ENCODE measurements around the gene OR10V1.

Gene OR10V1

DNA sequence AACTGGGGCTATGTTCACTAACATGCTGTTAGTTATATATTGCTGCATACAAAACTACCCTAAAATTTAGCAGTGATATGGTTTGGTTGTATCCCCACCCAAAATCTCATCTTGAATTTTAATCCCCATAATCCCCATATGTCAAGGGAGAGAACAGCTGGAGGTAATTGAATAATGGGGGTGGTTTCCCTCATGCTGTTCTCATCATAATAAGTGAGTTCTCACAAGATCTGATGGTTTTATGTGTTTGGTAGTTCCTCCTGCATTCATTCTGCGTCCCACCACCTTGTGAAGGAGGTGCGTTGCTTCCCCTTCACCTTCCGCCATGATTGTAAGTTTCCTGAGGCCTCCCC, 34.9 kb downstream of the OR10V1 start:
- no peak for DNase-seq
- H3K9me3 ChIP-seq (ENCODE audit: severe bottlenecking), result peaks cover 12% of the 10 kb centered on the region
- peak overlapping the region; percentile 38 for H3K27ac ChIP-seq
- no peaks in the 10 kb centered on the region for H3K27me3 ChIP-seq (ENCODE audit: insufficient read depth, low read depth, severe bottlenecking)
- H3K4me3 ChIP-seq (ENCODE audit: low read depth, low read length), result no peak overlapping the region
- H3K36me3 ChIP-seq, result no peaks in the 10 kb centered on the region
- TF ChIP-seq, protein P1, sequence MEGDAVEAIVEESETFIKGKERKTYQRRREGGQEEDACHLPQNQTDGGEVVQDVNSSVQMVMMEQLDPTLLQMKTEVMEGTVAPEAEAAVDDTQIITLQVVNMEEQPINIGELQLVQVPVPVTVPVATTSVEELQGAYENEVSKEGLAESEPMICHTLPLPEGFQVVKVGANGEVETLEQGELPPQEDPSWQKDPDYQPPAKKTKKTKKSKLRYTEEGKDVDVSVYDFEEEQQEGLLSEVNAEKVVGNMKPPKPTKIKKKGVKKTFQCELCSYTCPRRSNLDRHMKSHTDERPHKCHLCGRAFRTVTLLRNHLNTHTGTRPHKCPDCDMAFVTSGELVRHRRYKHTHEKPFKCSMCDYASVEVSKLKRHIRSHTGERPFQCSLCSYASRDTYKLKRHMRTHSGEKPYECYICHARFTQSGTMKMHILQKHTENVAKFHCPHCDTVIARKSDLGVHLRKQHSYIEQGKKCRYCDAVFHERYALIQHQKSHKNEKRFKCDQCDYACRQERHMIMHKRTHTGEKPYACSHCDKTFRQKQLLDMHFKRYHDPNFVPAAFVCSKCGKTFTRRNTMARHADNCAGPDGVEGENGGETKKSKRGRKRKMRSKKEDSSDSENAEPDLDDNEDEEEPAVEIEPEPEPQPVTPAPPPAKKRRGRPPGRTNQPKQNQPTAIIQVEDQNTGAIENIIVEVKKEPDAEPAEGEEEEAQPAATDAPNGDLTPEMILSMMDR (IDR thresholded peaks at IDR 0.05; ENCODE audit: low read depth, low read length), result no peak

DNA sequence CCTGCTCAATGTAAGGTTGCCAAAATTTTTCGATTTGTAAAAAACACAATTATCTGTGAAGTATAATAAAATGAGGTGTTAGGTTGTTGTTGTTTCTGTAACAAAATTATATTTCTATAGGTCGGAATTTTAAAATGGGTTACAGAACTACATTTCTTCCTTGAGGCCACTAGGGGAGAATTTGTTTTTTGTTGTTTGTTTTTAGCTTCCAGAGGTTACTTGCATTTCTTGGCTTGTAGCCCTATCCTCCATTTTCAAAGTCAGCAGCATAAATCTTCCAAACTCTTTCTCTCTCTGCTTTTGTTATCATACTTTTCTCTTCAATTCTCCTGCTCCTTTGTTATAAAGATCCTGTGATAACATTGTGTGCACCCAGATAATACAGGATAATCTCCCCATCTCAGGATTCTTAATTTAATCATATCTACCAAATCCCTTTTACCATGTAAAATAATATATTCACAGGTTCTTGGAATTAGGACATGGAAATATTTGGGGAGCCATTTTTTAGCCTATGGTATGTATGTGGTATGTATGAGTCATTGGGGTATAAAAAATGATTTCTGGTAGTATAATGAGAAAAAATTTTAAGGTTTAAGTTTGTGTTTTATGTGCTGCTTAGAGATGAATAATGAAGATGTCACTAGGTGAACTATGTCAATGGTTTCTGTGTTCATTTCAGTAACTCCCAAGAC, 35.4 kb downstream of the OR10V1 start:
- no peak overlapping the region for H3K4me3 ChIP-seq (ENCODE audit: low read depth, low read length)
- no peaks in the 10 kb centered on the region for H3K27me3 ChIP-seq (ENCODE audit: insufficient read depth, low read depth, severe bottlenecking)
- DNase-seq, result no peak
- peaks cover 12% of the 10 kb centered on the region for H3K9me3 ChIP-seq (ENCODE audit: severe bottlenecking)
- H3K27ac ChIP-seq, result no peak overlapping the region; the same call in 1 of the 2 replicates
- no peaks in the 10 kb centered on the region for H3K36me3 ChIP-seq
- TF ChIP-seq, protein P1 (IDR thresholded peaks at IDR 0.05; ENCODE audit: low read depth, low read length), result no peak

DNA sequence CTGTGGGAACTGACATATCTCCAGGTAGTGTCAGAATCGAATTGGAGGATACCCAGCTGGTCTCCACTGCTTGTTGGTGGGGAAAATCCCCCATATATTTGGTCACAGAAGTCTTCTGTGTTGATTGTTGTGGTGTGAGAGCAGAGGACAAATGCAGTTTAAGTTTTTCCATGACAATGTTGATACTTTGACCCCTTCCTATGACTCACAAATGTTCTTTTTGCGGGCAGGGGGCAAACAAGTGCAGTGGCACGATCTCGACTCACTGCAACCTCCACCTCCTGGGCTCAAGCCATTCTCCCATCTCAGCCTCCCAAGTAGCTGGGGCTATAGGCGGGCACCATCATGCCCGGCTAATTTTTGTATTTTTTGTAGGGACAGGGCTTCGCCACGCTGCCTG, 37.4 kb downstream of the OR10V1 start:
- TF ChIP-seq, protein P1 (IDR thresholded peaks at IDR 0.05; ENCODE audit: low read depth, low read length), result no peak
- H3K27me3 ChIP-seq (ENCODE audit: insufficient read depth, low read depth, severe bottlenecking), result no peaks in the 10 kb centered on the region
- H3K27ac ChIP-seq, result no peak overlapping the region
- H3K4me3 ChIP-seq (ENCODE audit: low read depth, low read length), result no peak overlapping the region
- peaks cover 12% of the 10 kb centered on the region for H3K9me3 ChIP-seq (ENCODE audit: severe bottlenecking)
- no peaks in the 10 kb centered on the region for H3K36me3 ChIP-seq
- DNase-seq, result no peak

DNA sequence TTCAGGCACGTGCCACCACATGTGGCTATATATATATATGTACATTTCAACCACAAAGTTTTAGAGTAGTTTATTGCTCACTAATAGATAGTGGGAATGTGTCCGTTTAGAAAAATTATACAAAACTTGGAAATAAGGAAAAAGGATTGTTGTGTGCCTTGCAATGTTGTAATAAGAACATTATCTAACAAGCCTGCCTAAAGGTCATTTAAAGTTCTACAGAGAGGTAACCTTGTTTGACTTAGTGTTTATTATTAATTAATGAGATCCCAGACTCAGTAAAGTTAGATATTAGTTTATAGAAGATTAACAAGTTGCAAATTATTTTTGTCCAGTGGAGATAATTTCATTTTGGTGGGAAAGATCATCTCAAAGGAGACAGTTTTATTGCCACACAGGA, 39.4 kb downstream of the OR10V1 start:
- Histone ChIP-seq H3K4me3 (ENCODE audit: low read depth, low read length) (no peak overlapping the region), H3K27me3 (ENCODE audit: insufficient read depth, low read depth, severe bottlenecking) (no peaks in the 10 kb centered on the region), H3K9me3 (ENCODE audit: severe bottlenecking) (peaks cover 15% of the 10 kb centered on the region), H3K36me3 (no peaks in the 10 kb centered on the region), H3K27ac (no peak overlapping the region)
- TF ChIP-seq, protein P1 (IDR thresholded peaks at IDR 0.05; ENCODE audit: low read depth, low read length), result no peak
- no peak for DNase-seq

DNA sequence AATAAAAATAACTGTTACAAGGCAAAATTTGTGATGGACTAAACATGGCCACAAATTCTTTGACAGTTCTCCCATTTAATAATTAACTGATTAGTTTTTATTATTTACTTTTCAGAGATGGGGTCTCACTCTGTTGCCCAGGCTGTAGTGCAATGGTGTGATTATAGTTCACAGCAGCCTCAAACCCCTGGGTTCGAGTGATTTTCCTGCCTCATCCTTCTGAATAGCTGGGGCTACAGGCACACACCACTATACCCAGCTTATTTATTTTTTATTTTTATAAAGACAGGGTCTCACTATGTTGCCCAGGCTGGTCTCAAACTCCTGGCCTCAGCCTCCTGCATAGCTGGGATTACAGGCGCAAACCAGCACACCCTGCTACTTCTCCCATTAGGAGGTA, 40.4 kb downstream of the OR10V1 start:
- no peaks in the 10 kb centered on the region for H3K27me3 ChIP-seq (ENCODE audit: insufficient read depth, low read depth, severe bottlenecking)
- no peaks in the 10 kb centered on the region for H3K36me3 ChIP-seq
- peaks cover 13% of the 10 kb centered on the region for H3K9me3 ChIP-seq (ENCODE audit: severe bottlenecking)
- H3K4me3 ChIP-seq (ENCODE audit: low read depth, low read length), result no peak overlapping the region
- TF ChIP-seq, protein P1 (IDR thresholded peaks at IDR 0.05; ENCODE audit: low read depth, low read length), result no peak
- no peak for DNase-seq
- H3K27ac ChIP-seq, result no peak overlapping the region

DNA sequence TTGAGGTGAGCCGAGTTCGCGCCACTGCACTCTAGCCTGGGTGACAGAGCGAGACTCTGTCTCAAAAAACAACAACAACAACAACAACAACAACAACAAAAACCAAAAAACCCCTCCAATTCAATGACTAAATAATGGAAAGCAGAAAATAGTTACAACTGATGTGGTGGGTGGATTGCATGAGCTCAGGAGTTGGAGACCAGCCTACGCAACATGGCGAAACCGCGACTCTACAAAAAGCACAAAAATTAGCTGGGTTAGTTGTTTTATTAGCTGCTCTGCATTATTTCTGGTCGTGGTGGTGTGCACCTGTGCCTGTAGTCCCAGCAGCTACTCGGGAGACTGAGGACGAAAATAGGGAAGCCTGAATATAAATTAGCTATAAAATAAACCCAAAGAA, 42.2 kb downstream of the OR10V1 start:
- DNase-seq, result no peak
- Histone ChIP-seq H3K27me3 (ENCODE audit: insufficient read depth, low read depth, severe bottlenecking) (no peaks in the 10 kb centered on the region), H3K4me3 (ENCODE audit: low read depth, low read length) (no peak overlapping the region), H3K27ac (no peak overlapping the region), H3K36me3 (peaks cover 6% of the 10 kb centered on the region), H3K9me3 (ENCODE audit: severe bottlenecking) (peaks cover 3% of the 10 kb centered on the region)
- TF ChIP-seq, protein P1 (IDR thresholded peaks at IDR 0.05; ENCODE audit: low read depth, low read length), result no peak
